ENCODE results near the gene NRDE2.
A peak's percentile ranks its signal among the peaks of the same experiment; 100 is the strongest.

NRDE2 gene, protein sequence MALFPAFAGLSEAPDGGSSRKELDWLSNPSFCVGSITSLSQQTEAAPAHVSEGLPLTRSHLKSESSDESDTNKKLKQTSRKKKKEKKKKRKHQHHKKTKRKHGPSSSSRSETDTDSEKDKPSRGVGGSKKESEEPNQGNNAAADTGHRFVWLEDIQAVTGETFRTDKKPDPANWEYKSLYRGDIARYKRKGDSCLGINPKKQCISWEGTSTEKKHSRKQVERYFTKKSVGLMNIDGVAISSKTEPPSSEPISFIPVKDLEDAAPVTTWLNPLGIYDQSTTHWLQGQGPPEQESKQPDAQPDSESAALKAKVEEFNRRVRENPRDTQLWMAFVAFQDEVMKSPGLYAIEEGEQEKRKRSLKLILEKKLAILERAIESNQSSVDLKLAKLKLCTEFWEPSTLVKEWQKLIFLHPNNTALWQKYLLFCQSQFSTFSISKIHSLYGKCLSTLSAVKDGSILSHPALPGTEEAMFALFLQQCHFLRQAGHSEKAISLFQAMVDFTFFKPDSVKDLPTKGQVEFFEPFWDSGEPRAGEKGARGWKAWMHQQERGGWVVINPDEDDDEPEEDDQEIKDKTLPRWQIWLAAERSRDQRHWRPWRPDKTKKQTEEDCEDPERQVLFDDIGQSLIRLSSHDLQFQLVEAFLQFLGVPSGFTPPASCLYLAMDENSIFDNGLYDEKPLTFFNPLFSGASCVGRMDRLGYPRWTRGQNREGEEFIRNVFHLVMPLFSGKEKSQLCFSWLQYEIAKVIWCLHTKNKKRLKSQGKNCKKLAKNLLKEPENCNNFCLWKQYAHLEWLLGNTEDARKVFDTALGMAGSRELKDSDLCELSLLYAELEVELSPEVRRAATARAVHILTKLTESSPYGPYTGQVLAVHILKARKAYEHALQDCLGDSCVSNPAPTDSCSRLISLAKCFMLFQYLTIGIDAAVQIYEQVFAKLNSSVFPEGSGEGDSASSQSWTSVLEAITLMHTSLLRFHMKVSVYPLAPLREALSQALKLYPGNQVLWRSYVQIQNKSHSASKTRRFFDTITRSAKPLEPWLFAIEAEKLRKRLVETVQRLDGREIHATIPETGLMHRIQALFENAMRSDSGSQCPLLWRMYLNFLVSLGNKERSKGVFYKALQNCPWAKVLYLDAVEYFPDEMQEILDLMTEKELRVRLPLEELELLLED

DNA sequence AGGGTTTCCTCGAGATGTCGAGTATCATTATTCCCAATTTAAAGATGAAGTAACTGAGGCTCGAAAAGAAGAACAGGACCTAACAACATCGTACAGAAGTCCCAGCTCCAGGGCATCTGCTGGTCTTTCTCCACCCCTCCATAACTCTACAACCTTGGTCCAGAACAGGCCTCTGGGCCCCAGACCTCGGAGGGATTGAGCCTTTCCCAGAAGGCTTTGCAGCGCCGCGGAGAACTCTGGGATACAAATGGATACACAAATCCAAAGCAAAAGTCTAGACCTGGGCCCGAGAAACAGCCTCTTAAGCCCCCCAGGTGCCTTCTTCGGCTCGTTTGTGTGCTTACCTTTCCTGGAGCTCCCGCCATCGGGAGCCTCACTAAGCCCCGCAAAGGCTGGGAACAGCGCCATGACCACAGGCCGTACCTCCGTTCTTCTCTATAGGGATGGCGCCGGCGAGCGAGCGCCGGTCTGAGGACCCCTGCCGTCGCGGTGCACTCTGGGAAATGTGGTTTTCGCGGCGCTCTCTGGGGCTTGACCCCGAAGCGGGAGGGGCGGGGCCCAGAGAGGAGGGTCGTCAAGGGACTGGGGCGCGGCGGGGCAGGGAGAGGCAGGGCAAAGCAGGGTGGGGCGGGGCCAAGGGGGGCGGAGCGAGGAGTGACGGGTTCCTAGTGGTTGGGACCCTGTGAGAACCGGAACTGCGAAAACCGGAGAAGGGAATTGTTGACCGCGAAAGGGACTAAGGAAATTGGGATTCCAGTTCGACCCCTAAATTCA lies at the start of gene NRDE2:
NRDE2 (minus strand) TSS at position 445 of the 774 bp plus-strand sequence; CDS start at position 408, 37 bp downstream.
- peak; percentile 92 to 98 for DNase-seq

DNA sequence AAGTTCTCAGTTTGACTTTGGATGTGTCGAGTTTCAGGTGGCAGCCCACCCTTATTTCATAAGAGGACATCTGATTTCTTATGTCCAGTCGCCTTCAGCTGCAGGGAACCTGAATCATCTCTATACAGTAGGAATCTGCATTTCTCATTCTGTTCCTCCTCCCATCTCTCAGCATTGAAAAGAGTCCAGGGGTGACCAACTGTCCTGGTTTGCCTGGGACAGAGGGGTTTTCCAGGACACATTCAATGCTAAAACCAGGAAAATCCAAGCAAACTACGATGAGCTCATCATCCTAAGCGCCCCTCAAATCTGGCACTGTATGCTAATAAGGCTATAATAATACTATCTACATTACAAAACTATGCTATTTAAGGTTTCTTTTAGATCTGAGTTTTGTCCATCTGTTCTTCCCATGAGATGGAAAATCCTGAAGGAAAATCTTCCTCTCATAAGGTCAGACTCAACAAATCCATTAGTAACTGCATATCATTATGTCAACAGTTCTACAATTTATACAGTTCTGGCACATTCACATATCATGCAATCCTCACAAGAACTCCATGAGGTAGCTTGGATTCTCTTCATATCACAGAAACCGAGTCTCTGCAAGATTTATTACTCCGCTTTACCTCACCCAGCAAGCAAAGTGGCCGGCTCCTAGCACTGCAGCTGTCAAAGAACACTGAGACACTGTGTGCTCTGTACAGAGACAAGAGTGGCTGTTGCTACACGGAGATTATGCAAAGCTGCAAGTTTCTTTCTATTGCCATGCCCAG lies 49.5 kb upstream of the NRDE2 start:
- peak; percentile 65 to 94 for DNase-seq

DNA sequence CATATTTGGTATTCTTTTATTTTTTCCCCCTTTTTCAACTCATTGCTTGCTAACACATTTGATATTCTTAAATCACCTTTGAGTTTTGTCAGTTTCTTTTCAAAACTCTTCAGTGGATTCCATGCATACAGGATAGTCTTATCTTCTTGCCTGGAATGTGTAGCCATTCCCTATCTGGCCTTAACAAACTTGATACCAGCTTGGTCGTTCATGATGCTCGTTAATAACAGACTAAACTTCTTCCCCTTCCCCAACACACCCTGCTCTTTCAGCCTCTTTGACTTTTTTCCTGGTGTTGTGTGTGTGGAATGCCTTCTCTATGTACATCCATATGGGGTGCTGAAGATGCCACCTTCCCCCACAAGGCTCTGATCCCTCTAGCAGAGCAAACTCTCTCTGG lies 47.4 kb upstream of the NRDE2 start:
- DNase-seq: no peak

DNA sequence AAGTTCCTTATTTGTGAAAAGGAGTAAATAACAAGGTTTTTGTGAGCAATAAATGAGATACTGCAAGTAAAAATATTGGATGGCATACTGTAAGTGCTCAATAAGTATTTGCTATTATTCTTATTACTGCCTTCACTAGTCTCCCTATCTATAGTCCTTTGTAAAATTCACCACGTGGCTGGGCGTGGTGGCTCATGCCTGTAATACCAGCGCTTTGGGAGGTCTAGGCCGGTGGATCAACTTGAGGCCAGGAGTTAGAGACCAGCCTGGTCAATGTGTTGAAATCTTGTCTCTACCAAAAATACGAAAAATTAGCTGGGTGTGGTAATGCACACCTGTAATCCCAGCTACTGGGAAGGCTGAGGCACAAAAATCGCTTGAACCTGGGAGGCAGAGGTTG lies 46.5 kb upstream of the NRDE2 start:
- no peak for DNase-seq

DNA sequence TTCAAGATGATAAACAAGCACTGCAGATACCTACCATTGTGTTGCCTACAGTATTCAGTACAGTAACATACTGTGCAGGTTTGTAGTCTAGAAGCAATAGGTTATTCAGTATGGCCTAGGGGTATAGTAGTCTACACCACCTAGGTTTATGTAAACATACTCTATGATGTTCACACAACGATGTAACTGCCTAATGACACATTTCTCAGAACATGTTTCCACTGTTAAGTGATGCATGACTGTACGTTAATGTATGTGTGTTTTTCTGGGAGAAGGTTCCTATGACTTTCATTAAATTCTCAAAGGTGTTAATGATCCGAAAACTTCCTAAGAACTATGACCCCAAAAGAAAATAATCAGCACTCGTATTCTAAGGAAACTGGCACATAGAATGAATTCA lies 44.2 kb upstream of the NRDE2 start:
- DNase-seq: no peak

DNA sequence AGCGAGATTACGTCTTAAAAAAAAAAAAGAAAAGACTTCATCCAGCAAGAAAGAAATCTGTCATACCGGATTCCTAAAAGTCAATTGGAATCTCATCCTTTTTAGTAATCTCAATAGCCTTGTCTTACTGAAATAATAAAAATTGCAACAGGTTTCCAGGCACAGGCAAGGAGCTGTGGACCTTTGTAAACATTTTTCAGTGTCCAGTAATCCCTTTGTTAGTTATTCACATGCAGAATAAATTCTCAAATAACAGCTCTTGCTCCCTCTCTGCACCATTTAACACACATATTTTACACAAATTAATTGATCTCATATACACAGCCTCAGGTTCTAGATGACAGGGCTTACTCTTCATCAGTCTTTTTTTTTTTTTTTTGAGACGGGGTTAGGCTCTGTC lies 43.1 kb upstream of the NRDE2 start:
- no peak for DNase-seq

DNA sequence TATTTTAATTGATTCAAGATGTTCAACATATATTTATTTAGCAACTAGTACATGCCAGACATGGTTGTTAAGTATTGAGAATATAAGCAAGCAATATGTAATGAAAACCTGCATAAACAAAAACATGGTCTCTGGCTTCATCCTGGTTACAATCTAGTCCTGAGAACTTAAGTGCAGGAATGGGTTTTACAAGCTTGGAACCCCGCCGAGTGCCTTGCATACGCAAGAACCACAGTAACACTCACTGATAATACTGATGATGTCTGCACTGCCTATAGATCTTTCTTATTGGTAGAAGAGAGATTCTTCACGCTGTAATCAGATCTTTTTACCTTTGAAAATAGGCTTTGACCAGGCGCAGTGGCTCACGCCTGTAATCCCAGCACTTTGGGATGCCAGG lies 42.1 kb upstream of the NRDE2 start:
- DNase-seq: no peak

DNA sequence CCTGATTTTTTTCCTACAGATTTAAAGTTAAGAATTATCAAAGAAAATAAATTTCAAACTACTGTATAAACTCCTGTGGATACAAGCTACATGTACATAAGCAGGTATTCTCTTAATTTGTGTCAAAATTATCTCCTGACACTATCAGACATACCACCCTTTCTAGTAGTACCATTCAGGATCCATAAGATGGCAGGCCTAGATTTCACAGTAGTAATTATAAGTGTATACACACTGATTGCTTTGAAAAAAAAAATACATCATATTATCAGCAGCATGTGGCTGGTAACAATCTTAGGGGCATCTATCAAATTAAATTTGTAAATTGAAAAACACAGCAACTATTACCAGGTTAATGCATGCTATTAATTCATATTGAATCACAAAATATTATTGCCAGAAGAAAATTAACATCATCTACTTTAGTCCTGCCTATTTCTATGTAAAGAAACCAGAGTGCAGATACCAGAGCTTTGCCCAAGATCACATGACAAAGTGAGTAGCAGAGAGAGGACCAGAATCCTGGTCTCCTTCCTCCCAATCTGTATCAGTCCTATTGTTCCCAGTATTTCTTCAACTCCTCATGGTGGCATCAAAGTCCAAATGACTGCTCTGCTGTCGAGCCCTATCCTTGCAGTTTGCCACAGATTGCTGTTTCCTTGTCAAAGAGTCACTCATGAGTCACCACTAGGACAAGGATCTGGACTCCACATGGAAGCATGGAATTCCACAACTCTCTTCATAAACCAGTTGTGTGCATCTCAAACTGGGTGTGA lies 37.4 kb upstream of the NRDE2 start:
- peak; percentile 44 to 67 for DNase-seq

DNA sequence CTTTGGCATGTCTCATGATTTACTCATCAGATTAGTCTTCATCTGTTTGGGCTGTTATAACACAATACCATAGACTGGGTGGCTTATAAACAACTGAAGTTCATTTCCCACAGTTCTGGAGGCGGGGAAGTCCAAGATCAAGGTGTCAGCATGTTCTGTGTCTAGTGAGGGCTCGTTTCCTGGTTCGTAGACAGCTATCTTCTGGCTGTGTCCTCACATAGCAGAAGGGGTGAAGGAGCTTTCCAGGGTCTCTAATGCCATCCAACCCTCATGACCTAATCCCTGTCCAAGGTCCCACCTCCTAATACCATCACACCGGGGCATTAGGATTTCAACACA lies 30.8 kb upstream of the NRDE2 start:
- DNase-seq: no peak

DNA sequence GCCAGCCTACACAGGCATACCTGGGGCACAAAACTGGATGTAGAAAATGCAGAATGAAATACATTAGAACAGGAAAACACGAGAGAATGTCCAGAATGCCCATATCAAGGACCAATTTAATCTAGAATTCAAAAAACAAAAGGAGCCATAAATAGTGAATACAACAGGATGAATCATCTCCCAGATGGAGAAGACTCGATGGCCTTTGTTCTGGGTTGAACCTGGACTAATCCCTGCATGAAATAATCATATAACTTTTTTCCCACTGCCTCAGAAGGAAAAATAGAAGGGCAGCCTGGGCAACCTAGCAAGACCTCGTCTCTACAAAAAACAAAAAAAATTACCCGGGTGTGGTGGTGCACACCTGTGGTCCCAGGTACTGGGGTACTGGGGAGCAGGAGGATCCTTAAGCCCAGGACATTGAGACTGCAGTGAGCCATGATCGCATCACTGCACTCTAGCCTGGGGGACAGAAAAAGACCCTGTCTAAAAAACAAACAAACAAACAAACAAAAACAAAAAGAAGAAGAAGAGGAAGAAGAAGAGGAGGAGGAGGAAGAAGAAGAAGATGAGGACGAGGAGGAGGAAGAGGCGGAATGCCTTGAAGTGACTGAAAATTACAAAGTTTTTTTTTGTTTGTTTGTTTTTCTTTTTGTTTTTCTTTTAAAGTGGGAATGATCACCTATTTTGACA lies 30.3 kb upstream of the NRDE2 start:
- no peak for DNase-seq

DNA sequence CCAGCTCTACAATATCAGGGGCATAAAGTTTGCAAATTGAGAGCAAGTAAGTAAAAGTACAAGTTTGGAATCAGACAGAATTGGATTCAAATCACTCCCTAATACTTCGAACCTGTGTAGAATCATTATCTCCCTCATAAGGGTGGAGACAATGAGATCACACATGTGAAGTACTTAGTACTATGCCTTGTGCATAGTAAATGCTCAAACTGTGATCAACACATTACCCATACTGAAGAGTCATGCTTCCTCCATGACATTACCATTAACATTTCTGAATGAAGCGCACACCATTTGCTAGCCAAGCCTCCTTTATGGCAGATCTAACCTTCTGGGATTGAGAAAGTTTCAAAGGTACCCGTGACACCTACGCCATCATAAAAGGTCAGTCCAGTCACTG lies 26.6 kb upstream of the NRDE2 start:
- DNase-seq: no peak

DNA sequence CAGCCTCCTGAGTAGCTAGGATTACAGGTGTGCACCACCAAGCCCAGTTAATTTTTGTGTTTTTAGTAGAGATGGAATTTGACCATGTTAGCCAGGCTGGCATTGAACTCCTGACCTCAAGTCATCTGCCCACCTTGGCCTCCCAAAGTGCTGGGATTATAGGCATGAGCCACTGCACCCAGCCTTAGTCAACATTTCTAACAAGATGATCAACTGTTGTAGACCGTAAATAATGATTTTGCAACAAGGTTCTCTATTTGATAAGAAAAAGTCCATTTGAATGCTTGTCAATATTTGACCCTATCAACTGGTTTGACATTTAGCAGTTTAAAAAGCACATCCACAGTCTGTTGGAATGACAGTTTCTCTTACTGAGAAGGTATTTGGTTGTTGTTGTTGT lies 25.2 kb upstream of the NRDE2 start:
- DNase-seq: no peak

DNA sequence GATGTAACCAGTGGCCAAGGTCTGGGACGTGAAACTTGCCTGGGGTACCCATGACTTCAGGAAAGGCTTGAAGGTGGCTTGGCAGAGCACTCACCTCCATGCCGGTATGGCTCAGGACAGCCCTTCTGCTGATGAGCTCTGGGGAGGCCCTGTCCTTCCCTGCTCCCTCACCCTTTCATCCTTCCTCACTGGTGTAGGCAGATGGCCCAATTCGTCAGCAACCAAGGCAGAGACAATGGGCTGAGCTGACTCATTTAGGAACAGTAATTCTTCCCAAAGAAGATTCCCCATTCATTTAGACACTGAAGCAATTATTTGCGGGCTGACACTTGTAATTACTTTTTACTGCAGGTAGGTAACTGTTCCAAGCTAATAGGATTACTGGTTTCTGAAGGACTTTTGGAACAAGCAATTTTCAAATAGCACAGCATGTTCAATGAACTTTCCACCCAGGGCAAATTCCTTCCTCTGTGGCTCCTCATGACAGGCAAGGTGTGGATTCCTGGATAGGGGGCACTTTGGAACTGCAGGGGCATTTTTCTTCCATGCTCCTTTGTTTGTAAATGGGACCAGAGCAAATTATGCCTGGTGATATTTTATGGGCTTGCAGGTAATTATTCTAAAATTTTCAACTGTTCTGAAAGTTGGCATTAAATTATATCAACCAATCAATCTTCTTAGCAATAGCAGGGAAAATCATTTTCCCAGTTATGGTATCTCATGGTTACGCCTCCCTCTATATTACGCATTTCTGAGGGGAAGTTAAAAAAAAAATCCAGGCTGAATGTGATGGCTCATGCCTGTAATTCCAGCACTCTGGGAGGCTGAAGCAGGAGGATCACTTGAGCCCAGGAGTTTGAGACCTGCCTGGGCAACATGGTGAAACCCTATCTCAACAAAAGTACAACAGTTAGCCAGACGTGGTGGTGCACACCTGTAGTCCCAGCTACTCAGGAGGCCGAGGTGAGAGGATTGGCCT lies 24.1 kb upstream of the NRDE2 start:
- DNase-seq: no peak

DNA sequence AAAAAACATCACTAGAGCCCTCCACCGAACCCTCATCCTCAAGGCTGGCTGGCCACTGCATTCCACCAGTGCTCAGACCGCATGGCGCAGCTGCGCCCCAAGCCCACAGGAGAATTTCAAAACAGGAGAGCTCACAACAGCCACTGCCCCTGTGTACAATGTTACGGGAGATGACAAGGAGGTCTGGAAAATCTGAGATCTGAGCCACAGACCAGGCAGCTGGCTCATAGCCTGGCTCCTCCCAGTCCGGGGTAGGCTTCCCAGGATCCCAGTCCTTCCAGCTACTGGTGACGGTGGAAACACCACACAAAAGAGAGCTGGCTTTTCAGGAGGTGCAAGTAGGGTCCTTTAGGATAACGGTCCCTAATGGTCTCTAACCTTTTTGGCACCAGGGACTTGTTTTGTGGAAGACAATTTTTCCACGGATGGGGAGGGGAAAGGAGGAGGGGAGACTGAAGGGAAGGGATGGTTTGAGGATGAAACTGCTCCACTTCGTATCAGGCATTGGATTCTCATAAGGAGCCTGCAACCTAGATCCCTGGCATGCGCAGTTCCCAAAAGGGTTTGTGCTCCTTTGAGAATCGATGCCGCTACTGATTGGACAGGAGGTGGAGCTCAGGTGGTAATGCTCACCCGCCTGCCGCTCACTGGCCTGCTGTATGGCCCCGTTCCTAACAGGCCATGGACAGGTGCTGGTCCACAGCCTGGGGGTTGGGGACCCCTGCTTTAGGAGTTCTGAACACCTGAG lies 23.0 kb upstream of the NRDE2 start:
- no peak for DNase-seq

DNA sequence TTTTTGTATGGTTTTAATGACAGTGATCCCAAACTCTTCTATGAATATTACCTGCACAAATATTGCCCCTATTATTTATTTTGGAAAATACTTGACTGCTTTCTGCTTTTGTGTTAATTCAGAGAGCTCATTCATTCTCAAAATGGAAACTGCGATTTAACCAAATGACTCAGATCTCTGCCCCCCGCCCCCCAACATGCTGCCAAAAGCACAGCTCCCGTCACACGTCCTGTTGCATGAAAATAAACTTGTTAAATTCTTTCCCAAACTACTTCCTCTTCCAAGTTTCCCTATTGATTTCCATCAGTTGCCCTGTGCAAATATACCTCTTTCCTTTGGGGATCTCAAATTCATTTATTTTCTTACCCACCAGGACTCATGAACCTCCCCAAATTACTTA lies 18.0 kb upstream of the NRDE2 start:
- no peak for DNase-seq

DNA sequence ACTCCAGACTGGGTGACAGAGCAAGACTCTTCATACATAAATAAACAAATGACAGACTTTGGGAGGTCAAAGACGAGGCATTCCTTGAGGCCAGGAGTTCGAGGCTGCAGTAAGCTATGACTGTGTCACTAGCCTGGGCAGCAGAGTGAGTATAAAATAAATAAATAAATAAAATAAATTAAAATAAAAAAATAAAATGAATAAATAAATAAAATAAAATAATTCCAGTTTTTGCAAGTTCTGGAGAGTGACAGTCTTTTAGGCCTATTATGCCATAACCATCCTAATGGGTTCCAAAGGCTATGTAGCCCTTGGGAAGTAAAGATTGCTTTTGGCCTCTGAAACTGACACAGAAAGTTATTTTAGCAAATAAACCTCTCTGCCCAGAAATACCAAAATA lies 16.5 kb upstream of the NRDE2 start:
- DNase-seq: no peak

DNA sequence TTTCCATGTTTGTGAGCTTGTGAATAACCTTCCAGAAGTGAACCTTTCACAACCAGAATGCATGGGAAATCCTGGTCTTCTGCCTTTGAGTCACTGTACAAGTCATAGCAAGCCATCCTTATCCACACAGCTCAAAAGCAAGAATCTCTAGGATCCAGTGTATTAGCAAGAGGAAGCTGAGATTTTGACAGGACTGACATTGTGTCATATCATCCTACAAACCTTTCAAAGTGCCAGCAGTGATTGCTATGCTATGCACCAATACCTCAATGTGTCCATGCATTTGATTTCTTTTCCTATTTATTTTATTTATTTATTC lies 13.5 kb upstream of the NRDE2 start:
- DNase-seq: no peak

Data from hippocampal formation (tissue), 2 donors.